HG03558 (cell line): ENCODE measurements around the gene EFCAB11.

Experiments
- ATAC-seq: cut with Tn5 transposase; IDR thresholded peaks from one replicate; pipeline ENCODE4 v1.9.1; 2021; ENCODE audit warnings: moderate number of reproducible peaks; ENCODE audit not compliant: unreplicated experiment; ENCODE audit errors: extremely low read depth

The EFCAB11 gene

DNA sequence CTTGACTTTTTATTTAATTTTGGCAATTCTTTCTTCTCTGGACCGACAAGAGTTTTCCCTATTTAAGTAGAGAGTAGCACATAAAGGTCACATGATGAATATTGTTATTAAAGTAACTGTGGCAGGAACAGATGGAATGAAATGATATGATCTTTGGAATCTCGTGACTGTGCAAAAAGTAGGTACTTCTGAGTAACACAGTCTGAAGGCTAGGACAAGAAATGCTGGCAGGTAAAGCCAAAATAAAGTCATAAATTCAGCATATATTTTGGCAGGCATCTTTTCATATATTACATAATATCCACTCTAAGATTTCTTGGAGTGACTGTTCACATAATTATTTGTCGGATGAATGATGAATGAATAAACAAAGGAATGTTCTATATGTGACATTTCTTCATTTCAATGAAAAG lies 121.4 kb downstream of the EFCAB11 start:
- ATAC-seq = no peak

DNA sequence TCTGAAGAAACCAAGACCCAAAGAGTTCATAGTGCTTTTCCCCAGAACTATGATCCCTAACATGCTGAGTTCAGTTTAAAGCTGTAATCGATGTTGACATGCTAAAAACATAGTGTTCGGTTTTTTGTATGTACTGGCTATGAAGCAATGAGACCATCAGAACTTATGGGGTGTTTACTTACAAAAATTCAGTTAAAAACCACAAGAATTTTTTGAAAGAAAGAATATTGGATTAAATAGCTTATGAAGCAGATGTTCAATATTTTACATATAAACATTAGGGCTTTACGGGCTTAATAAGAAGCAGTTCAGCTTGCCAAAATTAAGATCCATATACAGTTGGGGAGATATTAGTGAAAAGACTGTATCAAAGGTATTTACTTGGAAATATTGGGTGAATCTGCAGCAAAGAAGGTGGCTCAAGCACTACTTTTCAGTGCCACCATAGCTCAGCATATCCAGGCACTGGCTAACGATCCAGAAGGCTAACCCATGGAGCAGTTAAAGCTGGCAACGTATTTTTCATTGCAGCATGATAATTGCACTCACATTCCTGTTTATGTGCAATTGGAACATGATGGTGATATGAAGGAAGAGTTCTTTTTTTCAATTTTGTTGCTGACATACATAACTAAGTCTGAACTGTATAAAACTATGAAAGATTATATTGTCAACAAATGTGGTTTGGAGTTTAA lies 125.9 kb downstream of the EFCAB11 start:
- no peak for ATAC-seq

DNA sequence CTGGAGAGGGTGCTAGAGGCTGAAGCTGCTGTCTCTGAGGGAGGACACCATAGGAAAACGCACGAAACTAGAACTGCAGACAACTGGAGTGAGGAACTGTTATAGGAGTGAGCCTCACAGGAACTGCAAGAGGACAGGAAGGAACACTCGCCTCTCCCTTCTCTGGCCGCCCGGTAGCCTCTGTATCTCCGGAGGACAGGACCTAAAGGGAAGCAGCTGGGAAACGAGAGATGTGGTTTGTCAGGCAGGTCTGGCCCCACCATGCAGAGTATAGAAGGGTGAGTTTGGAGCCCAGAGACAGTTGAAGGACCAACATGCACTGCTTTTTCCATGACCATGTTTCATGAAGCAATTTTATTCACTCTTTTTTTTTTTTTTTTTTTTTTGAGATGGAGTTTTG lies 127.3 kb downstream of the EFCAB11 start:
- ATAC-seq = no peak

DNA sequence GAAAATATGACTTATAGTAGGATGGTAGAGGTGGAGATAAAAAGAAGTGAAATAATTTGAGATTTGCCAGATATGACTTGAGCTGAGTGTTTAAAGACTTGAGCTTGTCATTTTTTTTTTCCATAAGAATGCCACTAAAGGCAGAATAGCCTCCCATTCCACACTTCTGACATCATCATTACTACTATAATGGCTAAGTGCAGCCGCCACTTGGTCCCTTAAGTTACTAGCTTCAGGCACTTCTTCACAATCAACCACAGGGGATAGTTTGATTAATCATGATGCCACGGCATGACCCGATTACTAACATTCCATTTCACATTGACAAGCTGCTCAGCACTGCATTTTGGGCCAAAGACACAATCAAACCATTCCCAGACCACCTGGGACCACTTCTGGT lies 127.9 kb downstream of the EFCAB11 start:
- no peak for ATAC-seq

DNA sequence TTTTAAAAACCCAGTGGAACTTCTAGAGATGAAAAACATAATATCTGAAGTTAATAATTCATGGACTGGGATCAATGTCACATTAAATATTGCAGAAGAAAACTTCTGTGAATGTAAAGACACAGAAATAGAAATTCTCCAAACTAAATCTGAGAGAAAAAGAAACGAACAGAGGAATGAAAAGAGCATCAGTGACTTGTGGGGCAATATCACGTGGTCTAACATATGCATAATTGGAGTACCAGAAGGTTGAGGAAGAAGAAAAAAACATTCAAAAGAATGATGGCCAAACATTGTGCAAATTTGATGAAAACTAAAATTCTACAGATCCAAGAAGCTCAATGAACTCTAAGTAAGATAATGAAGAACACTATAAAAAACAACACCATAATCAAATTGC lies 130.8 kb downstream of the EFCAB11 start:
- ATAC-seq = no peak

DNA sequence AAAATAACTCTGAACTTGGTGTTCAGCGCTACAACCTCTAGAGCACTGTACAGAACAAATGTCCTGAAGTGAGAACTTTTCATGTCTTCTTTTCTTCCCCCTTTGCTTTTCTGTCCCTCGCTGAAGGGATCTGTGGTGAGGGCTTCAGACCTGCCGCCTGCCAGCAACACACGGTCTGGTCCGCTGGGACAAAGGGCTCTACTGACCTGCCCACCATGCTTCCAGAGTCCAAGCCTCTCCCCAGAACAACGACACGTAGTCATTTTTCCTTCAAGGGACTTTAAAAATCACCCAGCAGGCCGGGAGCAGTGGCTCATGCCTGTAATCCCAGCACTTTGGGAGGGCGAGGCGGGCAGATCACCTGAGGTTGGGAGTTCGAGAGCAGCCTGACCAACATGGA lies 140.4 kb downstream of the EFCAB11 start:
- ATAC-seq = no peak

DNA sequence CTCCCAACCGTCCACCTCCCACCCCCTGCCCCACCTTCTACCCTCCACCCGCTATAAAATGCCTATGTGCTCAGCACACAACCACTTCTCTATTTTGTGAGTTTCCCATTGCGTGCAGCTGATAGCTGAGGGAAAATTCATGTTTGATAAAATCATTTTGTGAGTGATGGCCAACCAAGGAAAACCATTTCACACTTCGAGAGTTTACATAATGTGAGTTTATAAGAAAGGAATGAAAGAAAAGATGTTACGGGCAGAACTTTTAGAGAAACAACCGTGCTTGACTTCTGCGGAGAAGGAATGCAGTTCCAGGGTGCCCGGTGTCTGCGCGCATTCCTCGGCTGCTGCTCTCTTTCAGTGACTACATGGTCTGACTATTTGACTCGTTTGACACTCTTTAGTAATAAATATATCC lies 140.9 kb downstream of the EFCAB11 start:
- no peak for ATAC-seq

DNA sequence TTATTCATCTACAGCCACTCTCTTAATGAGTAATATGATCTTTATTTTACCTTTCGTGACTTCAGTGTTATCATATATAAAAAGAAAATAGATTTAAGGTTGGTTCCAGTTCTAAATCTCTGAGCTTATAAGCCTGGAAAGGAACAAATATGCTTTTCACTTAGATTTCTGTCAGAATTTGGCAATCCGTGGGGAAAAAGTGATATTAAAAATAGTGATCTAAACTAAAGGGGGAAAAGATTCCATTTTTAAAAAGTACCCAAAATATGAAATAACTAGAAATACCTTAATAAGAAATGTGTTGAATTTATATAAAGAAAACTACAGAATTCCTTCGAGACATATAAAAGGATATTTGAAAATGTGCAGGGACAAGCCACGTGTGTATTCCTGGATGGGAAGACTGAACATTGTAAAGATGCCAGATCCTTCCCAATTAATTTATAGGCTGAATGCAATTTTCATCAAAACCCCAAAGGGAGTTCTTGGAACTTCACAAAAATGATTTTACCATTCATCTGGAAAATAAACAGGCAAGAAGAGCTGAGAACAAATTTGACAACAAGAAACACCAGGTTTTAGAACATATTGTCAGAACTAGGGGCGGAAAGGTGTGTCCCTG lies 142.5 kb downstream of the EFCAB11 start:
- no peak for ATAC-seq

DNA sequence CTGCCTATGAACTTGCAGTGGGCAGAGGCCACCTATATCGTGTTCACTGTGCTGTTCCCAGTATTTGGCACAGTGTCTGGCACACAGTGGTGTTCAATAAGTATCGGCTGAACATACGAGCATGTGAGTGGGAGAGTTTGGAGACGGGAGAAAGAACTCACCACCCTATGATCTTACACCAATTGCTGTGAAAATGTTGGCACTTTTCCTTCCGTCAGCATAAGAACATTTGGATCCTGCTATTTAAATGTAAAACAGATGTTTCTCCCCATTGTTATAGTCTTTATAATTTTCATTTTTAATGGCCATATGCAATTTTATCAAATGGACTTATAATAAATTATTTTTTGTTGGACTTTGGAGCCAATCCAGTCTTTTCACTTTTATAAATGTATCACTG lies 144.4 kb downstream of the EFCAB11 start:
- no peak for ATAC-seq

DNA sequence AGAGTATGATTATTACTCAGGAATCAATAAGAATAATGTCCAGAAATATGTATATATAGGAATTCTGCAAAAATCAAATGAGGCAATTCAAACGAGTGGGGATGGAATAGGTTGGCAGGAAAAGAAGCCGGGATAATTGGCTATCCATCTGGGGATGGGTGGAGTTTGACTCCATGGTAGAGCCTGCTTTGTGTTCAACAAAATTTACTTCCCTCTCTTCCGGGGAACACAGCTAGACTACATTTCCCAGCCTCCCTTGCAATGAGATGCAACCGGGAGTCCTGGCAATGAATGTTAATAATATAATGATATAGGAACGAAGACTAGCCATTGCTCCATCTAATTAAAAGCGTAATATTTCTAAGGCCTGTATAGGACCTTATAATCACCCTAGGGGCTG lies 146.6 kb downstream of the EFCAB11 start:
- ATAC-seq = no peak

DNA sequence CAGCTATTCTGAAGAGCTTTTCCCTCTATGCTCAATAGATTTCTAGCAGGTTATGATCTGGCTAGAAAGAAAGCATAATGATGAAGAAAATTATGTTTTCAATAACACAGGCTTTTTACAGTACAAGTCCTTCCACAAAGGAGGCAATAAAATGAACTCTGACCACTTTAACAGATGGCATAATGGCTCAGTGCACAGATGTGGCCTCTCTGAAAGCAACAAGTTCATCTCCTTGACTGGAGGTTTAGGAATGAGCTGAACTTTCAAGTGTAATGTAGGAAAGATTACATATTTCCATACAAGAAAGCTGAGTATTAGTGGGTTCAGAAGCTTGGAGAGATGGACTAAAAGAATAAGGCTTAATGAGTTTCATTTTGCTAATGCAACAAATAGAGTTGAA lies 147.4 kb downstream of the EFCAB11 start:
- no peak for ATAC-seq

DNA sequence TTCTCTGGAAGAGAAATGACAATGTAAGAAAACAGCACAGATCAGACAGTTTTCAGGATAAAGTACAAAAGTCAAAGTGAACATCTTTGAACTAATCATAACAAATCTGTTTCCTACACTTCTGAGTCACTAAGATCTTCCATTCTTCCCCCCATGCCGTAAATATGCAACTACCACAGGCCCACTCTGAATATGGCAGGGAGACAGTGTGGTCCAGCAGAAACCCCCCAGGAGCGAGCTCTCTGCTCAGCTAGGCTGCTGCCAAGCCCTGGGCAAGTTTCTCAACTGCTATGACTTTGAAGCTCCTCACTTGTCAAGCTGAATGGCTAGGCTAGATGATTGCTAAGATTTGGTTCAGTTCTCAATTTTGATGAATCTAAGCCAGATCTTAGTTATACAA lies 148.1 kb downstream of the EFCAB11 start:
- ATAC-seq = no peak

DNA sequence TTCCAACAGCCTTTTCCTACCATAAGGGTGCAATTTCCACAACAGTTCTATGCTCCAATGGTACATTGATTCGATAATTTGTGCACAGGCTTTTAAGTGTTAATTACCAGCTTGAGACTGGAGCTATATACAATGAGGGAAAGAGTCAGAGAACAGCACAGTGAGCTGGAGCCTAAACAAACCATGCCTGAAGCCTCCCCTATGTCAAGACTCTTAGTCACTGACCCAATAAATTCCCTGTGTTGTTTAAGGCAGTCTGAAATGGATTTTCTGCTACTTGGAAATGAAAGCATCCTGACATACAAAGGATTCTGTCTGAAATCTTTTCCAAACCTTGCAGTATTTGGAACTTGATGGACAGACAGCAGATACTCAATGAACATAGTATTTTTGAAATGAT lies 149.0 kb downstream of the EFCAB11 start:
- no peak for ATAC-seq

DNA sequence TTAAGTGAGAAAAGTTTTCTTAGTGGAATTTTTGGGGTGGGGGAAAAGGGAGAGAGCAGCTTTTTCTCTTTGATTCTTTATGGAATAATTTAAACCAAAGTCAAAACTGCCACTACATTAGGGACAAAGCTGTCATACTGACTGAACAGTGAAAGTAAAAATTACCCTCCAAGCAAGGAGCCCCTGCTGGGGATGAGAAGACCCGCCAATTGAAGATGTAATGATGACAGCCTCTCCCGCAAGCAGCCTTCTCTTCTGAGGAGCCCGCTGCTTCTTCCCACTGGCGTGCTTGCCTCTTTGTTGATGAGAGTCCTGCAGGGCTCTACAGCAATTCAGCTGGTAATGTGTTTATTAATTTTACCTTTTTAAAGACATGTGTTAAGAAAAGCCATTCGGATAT lies 151.0 kb downstream of the EFCAB11 start:
- no peak for ATAC-seq

DNA sequence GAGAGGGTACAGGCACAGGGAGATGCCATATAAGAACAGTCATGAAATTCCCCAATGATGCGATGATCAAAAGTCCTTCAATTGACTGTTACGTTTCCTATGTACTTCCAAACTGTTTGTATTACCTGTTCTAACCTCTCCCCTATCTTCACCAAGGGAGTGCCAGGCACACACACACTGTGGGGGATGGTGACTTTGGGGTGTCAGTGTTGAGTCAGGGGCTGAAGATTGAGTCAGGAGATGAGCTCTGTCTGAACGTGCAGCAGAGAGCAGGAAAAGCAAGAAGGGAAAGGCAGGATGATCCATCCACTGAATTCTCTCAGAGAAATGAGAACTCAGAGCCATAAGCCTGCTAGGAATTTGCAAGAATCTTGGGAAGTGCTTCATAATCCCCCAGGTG lies 153.4 kb downstream of the EFCAB11 start:
- no peak for ATAC-seq

DNA sequence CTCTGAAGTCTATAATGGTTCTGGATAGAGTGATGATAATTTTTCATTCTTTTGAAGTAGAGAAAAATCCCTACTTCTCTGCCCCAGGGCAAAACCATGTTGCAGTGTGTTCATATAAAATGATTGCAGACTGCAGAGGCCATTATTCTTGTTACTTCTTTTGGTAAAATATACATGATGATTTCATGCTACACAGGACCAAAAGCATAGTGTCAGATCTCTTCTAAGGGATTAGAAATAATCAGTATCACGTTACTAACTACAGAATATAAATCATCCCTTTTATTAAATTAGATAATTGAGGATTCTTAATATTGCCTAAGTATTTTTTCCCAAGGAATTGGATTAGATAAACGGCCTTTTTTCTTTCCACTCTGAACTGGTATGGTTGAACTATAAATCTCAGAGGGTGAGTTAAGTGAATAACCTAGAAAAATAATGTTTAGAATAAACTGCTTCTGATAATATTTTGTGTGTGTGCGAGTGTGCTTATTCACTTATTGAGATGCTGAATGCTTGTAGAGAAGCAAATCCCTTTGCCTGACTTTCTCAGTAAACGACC lies 156.2 kb downstream of the EFCAB11 start:
- ATAC-seq = no peak

DNA sequence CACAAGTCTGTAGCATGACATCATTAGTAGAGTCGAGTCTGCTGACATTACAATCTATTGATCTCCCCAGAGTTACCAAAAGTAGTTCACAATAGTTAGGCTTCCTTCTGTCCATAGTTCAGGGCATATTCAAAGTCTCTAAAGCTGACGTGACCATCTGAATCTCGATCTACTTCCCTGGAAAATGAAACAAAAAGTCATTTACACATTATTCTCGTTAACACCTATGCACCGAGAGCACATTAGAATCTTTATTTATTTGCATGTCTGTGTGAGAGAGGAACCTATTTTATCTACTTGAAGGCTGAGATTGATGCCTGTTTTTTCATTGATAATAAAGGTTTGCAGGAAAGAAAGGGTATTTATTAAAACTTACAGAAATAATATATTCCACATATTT lies 157.4 kb downstream of the EFCAB11 start:
- ATAC-seq = no peak

DNA sequence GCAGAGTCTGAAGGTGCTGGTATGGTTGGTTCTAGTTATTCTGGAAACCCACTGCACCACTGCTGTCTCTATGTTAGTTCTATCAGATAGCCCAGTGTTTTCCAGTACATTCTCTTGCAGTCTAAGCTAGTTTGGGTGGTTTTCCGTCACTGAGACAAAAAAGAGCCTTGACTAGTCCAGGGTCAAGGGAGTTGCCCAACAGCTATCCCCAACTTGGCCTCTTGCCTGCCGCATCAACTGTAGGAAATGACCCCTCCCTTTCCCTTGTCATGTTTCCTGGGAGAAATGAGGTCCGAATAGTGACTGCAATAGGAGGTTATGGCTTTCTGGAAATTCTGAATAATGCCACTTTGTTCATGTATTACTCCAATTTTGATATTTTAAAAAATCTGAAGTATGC lies 160.4 kb downstream of the EFCAB11 start:
- ATAC-seq = no peak

DNA sequence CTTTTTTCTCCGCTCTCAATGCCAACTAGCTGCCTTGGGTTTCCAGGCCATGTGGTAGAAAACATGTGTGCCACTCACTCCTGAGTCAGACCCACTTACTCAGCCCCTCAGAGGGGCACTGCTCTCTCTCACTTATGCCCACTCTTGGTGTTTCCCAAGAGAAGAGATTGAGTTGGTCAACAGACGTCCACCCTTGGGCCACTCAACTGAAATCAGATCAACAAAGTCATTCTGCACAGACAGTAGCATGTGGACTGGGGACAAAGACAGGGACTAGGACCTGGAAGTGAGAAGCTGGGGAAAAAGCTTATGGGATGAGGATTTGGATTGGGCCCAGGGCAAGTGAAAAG lies 161.2 kb downstream of the EFCAB11 start:
- ATAC-seq = no peak

DNA sequence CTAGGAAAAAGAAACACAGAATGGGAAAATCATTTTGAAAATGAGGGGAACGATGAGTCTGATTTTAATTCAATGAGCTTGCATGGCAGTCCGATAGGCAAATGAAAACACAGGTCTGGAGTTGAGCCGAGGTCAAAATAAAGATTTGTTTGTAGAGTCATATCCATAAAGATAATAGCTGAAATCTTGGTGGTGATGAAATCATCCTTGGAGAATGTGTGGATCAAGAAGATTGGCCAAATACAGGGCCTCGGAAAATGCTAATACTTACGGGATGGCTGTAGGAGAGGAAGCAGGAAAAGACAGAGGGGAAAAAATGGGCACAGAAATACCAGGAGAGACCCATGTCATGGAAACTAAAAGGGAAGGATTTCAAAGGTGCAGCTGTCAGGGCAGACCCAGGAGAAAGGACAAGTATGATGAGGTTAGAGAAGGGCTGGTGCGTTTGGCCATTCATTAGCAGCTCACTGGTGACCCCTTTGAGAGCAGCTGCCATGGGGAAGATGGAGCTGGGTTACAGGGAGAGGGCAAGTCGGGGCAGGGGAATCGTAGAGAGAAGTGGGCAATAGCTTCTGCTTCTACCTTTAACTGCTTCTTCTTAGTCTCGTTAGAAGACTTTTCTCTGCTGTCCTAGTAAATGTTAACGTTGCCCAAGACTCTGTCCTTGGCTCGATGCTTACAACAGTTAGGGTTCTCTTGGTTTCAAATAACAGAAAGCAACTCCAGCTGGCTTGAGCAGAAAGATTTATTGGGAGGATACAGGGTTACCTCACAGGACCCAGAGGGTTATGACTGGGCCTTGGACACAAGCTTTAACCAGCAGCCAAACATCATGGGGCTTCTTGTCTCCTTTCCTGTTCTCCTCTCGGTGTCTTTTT lies 161.8 kb downstream of the EFCAB11 start:
- no peak for ATAC-seq

DNA sequence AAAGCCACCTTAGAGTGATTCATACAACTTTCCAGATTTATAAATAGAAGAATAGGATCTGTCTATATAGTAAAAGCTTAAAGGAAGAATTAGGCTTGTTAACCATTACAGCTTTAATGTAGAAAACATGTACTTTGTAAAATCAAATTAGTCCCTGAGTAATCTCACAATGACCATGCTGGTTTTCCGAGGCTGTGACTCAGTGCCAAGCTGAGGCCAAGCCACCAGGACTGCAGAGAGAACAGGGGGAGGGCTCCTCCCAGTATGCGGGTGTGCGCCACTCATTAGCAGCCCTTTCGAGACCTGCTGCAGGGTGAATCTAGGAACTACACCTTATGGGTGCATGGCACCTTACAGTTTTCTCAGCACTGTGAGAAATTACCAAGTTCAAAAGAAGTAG lies 167.0 kb downstream of the EFCAB11 start:
- no peak for ATAC-seq
